Keratinocyte (primary cell): ENCODE data around the gene NRF1.

ENCODE experiments used
- EZH2 ChIP-seq: IDR thresholded peaks from one replicate; pipeline ENCODE4 v1.6.1; 2012; ENCODE audit warnings: inconsistent platforms, mild to moderate bottlenecking, low read length, moderate library complexity
- TF ChIP-seq, protein P1 (sequence below), 3 experiments: IDR thresholded peaks in 1 of 3; conservative IDR thresholded peaks in 1 of 3; optimal IDR thresholded peaks in 1 of 3; 2 replicates in 2 of 3; 3 replicates in 1 of 3; pipeline versions ENCODE3 to v1.5.1; 2011; ENCODE audit warnings: low read length in 3 of 3, mild to moderate bottlenecking in 3 of 3, moderate library complexity in 2 of 3, control low read depth in 1 of 3, inconsistent platforms in 1 of 3; ENCODE audit not compliant: insufficient read depth in 2 of 3; ENCODE audit errors: extremely low read depth in 1 of 3

DNA sequence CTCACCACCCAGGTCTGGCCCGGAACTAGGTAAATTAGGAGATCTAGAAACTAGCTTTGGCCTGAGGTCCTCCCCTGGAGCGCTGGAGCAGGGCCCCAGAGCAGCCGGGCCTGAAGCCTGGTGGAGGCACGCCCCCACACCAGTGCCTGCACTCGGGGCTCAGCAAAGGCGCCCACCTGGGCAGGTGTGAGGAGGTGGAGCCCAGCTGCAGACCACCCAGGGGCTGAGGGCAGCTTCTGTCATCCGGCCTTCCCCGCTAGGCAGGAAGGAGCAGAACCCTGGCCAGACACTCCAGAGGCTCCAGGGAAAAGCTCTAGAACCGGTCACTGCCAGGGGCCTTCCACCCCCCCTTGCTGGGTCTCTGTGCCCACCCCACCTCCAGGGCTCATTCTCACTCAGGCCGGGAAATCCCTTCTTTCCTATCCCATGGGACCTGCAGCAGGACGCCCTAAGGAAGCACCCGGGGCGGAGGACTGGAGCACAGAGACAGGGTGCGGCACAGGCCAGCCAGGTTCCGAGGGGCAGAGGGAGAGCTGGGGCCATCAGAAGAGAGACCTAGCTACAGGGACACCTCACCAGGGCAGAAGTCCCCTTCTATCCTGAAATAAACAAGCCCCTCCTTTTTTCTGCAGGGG lies 161.2 kb downstream of the NRF1 start:
- TF ChIP-seq, protein P1, sequence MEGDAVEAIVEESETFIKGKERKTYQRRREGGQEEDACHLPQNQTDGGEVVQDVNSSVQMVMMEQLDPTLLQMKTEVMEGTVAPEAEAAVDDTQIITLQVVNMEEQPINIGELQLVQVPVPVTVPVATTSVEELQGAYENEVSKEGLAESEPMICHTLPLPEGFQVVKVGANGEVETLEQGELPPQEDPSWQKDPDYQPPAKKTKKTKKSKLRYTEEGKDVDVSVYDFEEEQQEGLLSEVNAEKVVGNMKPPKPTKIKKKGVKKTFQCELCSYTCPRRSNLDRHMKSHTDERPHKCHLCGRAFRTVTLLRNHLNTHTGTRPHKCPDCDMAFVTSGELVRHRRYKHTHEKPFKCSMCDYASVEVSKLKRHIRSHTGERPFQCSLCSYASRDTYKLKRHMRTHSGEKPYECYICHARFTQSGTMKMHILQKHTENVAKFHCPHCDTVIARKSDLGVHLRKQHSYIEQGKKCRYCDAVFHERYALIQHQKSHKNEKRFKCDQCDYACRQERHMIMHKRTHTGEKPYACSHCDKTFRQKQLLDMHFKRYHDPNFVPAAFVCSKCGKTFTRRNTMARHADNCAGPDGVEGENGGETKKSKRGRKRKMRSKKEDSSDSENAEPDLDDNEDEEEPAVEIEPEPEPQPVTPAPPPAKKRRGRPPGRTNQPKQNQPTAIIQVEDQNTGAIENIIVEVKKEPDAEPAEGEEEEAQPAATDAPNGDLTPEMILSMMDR (optimal IDR thresholded peaks at IDR 0.05 in 1 of 3, IDR thresholded peaks at IDR 0.05 in 1 of 3, conservative IDR thresholded peaks at IDR 0.05 in 1 of 3; ENCODE audit: extremely low read depth in 1 of 3, insufficient read depth in 2 of 3, low read length in 3 of 3), result no peak
- TF ChIP-seq EZH2, result no peak
